ENCODE data around the gene ZDHHC9.

DNA sequence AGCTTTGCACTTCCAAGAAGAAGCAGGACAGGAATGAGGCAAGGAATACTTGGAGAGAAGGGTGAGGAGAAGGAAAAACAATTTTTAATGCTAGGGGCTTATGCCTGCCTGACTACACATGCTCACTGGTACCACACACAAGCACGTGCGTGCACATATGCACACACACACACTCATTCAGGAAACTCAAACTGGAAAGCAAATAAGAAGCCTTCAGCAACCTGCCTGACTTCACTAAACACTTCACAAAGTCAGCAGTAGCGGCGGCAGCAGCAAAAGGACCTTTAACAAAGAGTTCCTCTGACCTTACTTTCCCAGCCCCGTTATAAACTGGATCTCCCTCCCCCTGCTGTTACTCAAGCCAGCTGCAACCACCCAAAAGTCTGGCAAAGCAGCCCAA lies 3.3 kb downstream of the ZDHHC9 start:
- TF ChIP-seq, protein P1, sequence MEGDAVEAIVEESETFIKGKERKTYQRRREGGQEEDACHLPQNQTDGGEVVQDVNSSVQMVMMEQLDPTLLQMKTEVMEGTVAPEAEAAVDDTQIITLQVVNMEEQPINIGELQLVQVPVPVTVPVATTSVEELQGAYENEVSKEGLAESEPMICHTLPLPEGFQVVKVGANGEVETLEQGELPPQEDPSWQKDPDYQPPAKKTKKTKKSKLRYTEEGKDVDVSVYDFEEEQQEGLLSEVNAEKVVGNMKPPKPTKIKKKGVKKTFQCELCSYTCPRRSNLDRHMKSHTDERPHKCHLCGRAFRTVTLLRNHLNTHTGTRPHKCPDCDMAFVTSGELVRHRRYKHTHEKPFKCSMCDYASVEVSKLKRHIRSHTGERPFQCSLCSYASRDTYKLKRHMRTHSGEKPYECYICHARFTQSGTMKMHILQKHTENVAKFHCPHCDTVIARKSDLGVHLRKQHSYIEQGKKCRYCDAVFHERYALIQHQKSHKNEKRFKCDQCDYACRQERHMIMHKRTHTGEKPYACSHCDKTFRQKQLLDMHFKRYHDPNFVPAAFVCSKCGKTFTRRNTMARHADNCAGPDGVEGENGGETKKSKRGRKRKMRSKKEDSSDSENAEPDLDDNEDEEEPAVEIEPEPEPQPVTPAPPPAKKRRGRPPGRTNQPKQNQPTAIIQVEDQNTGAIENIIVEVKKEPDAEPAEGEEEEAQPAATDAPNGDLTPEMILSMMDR (IDR thresholded peaks at IDR 0.05; ENCODE audit: borderline replicate concordance, extremely low read depth, low read length, poor library complexity, severe bottlenecking) = no peak
- TF ChIP-seq EZH2 (IDR thresholded peaks at IDR 0.05; ENCODE audit: borderline replicate concordance, low read depth, low read length, severe bottlenecking) = no peak
